Vagina (tissue), 2 donors: ENCODE results near the gene SLC6A13. TPM values are rescaled to one million over a fixed set of nuclear protein-coding genes. Genes with fewer than 3 reads are reported as not detected.

Source experiments
- DNase-seq, 2 donors: peaks; one replicate each; pipeline ENCODE4 v3.0.0-alpha.2; 2017; ENCODE audit errors: extremely low spot score in 2 of 2
- H3K27ac ChIP-seq: fragments of 200-600 bp; sonication (generic); one replicate; pipeline ENCODE4 v1.5.1; 2019
- H3K27me3 ChIP-seq: fragments of 200-600 bp; sonication (generic); one replicate; pipeline ENCODE4 v1.5.1; 2019
- H3K36me3 ChIP-seq, 2 donors: fragments of 200-600 bp; sonication (generic); one replicate each; pipeline ENCODE4 v1.5.1; 2017 to 2019
- H3K4me1 ChIP-seq: fragments of 200-600 bp; sonication (generic); one replicate; pipeline ENCODE4 v1.5.1; 2019
- H3K4me3 ChIP-seq, 2 donors: fragments of 200-600 bp; sonication (generic); 1 replicate in 1 of 2; 2 replicates in 1 of 2; pipeline ENCODE4 v1.5.1; 2016 to 2019
- H3K9me3 ChIP-seq: fragments of 200-600 bp; sonication (generic); one replicate; pipeline ENCODE4 v1.5.1; 2019
- POLR2A ChIP-seq, 2 donors: fragments of 450-650 bp; IDR thresholded peaks; one replicate each; pipeline ENCODE4 v1.6.1; 2017; ENCODE audit warnings: antibody characterized with exemption in 2 of 2, mild to moderate bottlenecking in 2 of 2, moderate library complexity in 2 of 2
- POLR2AphosphoS5 ChIP-seq, 2 donors: sonication (generic); formaldehyde crosslinking; IDR thresholded peaks; one replicate each; pipeline ENCODE4 v1.9.0; 2017; ENCODE audit warnings: antibody characterized with exemption in 2 of 2, mild to moderate bottlenecking in 2 of 2, low read depth in 1 of 2; ENCODE audit not compliant: insufficient read depth in 1 of 2
- intact Hi-C: fragments of 100-400 bp; cut with DNase I; formaldehyde crosslinking; loops from one replicate; pipeline ENCODE4 v1.15.1; 2023
- total RNA-seq: library from RNA; depleted of rRNA; stranded (reverse); fragments of >200 nt; gene quantifications from one replicate; pipeline ENCODE4 v1.2.3, GENCODE V29; 2016
- TF ChIP-seq, protein P1 (sequence below), 3 experiments: fragments of 450-650 bp in 2 of 3; fragments of 200-600 bp in 1 of 3; sonication (generic) in 1 of 3; IDR thresholded peaks; one replicate each; pipeline ENCODE4 v1.5.1; 2017 to 2019; ENCODE audit warnings: antibody characterized with exemption in 3 of 3, mild to moderate bottlenecking in 2 of 3, moderate library complexity in 2 of 3

SLC6A13 gene
- total RNA-seq, 1 donor from 2014 or later = not detected

DNA sequence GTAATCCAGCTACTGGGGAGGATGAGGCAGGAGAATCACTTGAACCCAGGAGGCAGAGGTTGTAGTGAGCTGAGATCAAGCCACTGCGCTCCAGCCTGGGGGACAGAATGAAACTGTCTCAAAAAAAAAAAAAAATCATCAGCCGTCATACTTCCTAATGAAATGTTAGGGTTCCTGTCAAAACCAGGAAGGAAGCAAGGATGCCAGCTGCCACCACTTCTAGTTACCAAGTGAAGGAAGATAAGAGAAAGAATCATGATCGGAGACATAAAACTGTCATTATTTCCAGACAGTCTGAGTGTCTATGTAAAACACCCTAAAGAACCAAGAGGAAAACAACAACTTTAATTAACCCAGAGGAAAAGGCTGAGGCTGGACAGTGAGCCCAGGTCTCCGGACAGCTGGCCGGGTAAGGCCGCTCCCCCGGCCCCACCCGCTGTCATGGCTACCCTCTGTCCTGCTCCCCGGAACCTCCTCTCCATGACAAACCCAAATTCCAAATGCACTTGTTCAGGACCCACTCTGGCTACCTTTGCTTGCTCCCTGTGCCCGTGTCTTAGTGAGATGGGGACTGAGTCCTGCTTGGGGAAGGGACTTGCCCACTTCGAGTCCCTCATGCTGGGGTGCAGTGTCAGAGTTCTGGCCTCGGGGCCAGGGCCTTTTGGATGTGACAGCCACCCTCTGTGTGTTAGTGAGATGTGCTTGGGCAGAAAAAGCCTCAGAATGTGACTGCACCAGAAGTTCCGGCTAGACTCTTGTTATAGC, 77.6 kb downstream of the SLC6A13 start:
- H3K4me3 ChIP-seq = no peak overlapping the region
- H3K9me3 ChIP-seq = no peaks in the 10 kb centered on the region

DNA sequence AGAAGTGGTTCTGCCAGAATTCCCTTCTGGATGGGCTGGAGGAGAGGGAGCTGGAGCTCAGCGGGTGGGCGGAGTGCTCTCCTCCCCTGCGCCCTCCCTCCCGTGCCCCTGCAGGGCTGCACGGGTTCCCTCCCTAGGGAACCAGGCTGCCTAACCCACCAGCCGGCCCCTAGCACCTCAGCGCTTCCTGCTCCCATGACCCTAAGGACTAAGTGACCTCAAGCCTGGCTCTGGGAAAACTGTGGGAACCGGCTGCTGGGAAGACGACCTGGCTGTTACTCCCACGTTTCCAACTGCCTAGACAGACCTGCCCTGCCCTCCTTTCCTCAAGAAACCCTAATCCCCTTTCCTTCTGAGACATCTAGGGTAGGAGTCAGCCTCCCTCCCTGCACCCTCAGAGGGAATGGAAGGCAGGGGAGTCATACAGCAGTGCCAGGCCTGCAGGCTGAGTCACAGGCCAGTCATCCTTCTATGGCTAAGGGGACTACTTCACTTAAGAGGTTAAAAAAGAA, 80.2 kb downstream of the SLC6A13 start:
- intact Hi-C loops = no loop called here

More for the DNA sequence above, 77.6 kb downstream of the SLC6A13 start:
- Histone ChIP-seq H3K27ac (no peak overlapping the region), H3K4me1 (peaks cover 5% of the 10 kb centered on the region), H3K36me3 (no peaks in the 10 kb centered on the region), H3K27me3 (no peaks in the 10 kb centered on the region)
- intact Hi-C loops = no loop called here
- DNase-seq = no peak
- TF ChIP-seq POLR2A (IDR thresholded peaks at IDR 0.05) (no peak), POLR2AphosphoS5 (IDR thresholded peaks at IDR 0.05; ENCODE audit: insufficient read depth in 1 of 2, low read depth in 1 of 2) (no peak)
- TF ChIP-seq, protein P1, sequence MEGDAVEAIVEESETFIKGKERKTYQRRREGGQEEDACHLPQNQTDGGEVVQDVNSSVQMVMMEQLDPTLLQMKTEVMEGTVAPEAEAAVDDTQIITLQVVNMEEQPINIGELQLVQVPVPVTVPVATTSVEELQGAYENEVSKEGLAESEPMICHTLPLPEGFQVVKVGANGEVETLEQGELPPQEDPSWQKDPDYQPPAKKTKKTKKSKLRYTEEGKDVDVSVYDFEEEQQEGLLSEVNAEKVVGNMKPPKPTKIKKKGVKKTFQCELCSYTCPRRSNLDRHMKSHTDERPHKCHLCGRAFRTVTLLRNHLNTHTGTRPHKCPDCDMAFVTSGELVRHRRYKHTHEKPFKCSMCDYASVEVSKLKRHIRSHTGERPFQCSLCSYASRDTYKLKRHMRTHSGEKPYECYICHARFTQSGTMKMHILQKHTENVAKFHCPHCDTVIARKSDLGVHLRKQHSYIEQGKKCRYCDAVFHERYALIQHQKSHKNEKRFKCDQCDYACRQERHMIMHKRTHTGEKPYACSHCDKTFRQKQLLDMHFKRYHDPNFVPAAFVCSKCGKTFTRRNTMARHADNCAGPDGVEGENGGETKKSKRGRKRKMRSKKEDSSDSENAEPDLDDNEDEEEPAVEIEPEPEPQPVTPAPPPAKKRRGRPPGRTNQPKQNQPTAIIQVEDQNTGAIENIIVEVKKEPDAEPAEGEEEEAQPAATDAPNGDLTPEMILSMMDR (IDR thresholded peaks at IDR 0.05) = no peak

DNA sequence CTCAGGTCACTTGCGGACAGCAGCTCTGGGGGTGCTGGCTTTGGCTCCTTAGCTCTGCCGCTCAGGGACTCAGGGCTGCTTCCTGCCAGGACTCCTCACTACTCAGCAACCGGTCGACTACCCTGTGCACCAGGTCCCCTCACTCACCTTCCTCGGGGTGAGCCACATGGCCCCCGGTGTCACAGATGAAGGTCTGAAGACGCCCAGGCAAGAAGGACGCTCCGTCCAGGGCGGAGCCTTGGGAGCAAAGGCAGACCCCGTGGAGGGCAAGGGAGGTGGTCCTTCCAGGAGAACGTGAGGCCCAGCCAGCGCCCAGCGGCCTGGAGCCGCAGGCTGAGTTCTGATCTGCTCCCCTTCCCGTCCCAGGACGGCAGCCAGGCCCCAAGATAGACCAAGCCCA, 80.7 kb downstream of the SLC6A13 start:
- no peaks in the 10 kb centered on the region for H3K9me3 ChIP-seq
- no peaks in the 10 kb centered on the region for H3K27me3 ChIP-seq
- H3K36me3 ChIP-seq = no peaks in the 10 kb centered on the region
- DNase-seq = no peak
- H3K4me3 ChIP-seq = no peak overlapping the region
- TF ChIP-seq POLR2A (IDR thresholded peaks at IDR 0.05) (no peak), POLR2AphosphoS5 (IDR thresholded peaks at IDR 0.05; ENCODE audit: insufficient read depth in 1 of 2, low read depth in 1 of 2) (no peak)
- TF ChIP-seq, protein P1 (IDR thresholded peaks at IDR 0.05) = no peak
- H3K4me1 ChIP-seq = no peaks in the 10 kb centered on the region
- no peak overlapping the region for H3K27ac ChIP-seq
- intact Hi-C loops = no loop called here

More for the DNA sequence above, 80.2 kb downstream of the SLC6A13 start:
- no peaks in the 10 kb centered on the region for H3K4me1 ChIP-seq
- no peak overlapping the region for H3K4me3 ChIP-seq
- no peaks in the 10 kb centered on the region for H3K9me3 ChIP-seq
- DNase-seq = no peak
- no peaks in the 10 kb centered on the region for H3K27me3 ChIP-seq
- H3K36me3 ChIP-seq = no peaks in the 10 kb centered on the region
- TF ChIP-seq POLR2A (IDR thresholded peaks at IDR 0.05) (no peak), POLR2AphosphoS5 (IDR thresholded peaks at IDR 0.05; ENCODE audit: insufficient read depth in 1 of 2, low read depth in 1 of 2) (no peak)
- TF ChIP-seq, protein P1 (IDR thresholded peaks at IDR 0.05) = no peak
- H3K27ac ChIP-seq = no peak overlapping the region

- DNase-seq = no peak
- TF ChIP-seq POLR2A (IDR thresholded peaks at IDR 0.05) = no peak
- TF ChIP-seq, protein P1 (IDR thresholded peaks at IDR 0.05) = no peak
- TF ChIP-seq POLR2AphosphoS5 (IDR thresholded peaks at IDR 0.05; ENCODE audit: insufficient read depth in 1 of 2, low read depth in 1 of 2) = no peak
- no peak overlapping the region for H3K4me3 ChIP-seq
- H3K27me3 ChIP-seq = no peaks in the 10 kb centered on the region
- intact Hi-C loops = no loop called here
- H3K36me3 ChIP-seq = no peaks in the 10 kb centered on the region
- no peak overlapping the region for H3K27ac ChIP-seq
- peaks cover 9% of the 10 kb centered on the region for H3K4me1 ChIP-seq
- H3K9me3 ChIP-seq = no peaks in the 10 kb centered on the region
Observed at GRCh38 chr12:180445-180844, 82.2 kb downstream of the SLC6A13 start.

- Histone ChIP-seq H3K36me3 (no peaks in the 10 kb centered on the region), H3K27ac (no peak overlapping the region), H3K27me3 (no peaks in the 10 kb centered on the region), H3K9me3 (no peaks in the 10 kb centered on the region), H3K4me3 (no peak overlapping the region), H3K4me1 (peaks cover 9% of the 10 kb centered on the region)
- no peak for DNase-seq
- TF ChIP-seq POLR2A (IDR thresholded peaks at IDR 0.05) (no peak), POLR2AphosphoS5 (IDR thresholded peaks at IDR 0.05; ENCODE audit: insufficient read depth in 1 of 2, low read depth in 1 of 2) (no peak)
- TF ChIP-seq, protein P1 (IDR thresholded peaks at IDR 0.05) = no peak
- intact Hi-C loops = no loop called here
Observed at GRCh38 chr12:179885-180284, 82.8 kb downstream of the SLC6A13 start.
